VCaP (cell line): ENCODE results near the gene CLINT1.

Experiments
- H3K27ac ChIP-seq: fragments of 450-650 bp; 2 replicates; pipeline ENCODE4 v1.5.1; 2017
- CTCF ChIP-seq: fragments of 450-650 bp; conservative IDR thresholded peaks from 2 replicates; pipeline ENCODE4 v1.5.1; 2017; ENCODE audit warnings: mild to moderate bottlenecking, moderate library complexity

CLINT1 gene

DNA sequence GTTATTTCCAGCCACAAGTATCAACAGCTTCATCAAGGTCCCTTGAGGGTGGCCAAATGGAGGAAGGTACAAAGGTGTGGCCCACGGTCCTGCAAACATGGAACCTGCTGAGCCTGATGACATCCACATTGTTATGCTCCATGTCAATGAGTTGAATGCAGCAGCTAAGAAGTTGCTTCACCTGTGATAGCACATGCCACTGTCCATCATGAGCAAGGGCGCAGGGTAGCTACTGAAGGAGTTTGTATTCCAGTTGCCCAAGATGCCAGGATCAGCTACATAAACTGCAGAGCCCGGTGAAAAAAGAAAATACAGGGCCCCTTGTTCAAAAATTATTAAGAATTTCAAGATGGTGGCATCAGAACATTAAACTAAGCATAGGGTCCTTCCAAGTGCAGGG lies 91.3 kb downstream of the CLINT1 start:
- no peak overlapping the region for H3K27ac ChIP-seq
- no peak for TF ChIP-seq CTCF

GRCh38 chr5:157766902-157767301 lies 92.0 kb downstream of the CLINT1 start:
- TF ChIP-seq CTCF, result no peak
- H3K27ac ChIP-seq, result no peak overlapping the region

DNA sequence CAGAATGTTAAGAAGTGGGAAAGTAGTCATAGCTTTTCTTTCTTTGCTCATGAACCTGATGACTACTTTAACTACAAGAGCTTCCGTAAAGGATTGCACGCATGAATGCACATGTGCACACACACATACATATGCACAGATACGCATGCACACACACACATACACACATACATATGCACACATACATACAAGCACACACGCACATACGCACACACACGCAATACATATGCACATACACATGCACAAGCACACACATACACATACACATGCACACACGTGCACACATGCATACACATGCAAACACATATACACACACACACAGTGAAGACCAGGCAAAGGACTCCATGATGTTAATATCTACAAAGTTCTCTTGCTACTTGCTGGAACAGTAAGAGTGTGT lies 92.5 kb downstream of the CLINT1 start:
- no peak for TF ChIP-seq CTCF
- H3K27ac ChIP-seq, result no peak overlapping the region

DNA sequence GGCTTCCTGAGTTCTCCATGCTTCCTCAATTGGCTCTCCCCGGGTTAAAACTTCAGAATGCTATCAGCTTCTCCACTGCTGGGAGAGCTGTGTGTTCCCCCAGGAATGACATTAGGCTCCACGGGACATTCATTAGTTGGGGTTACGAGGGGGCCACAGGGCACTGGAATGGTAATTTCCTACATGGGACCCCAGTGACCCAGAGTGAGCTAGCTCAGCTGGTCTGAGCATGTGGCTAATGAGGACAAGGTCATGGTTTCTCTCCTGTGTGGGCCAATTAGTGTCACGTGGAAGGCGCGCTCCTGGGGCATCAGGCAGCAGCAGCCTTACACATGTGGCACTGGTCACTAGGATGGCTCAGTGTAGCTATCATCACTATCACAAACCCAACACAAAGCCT lies 94.4 kb downstream of the CLINT1 start:
- H3K27ac ChIP-seq, result no peak overlapping the region
- TF ChIP-seq CTCF, result no peak

DNA sequence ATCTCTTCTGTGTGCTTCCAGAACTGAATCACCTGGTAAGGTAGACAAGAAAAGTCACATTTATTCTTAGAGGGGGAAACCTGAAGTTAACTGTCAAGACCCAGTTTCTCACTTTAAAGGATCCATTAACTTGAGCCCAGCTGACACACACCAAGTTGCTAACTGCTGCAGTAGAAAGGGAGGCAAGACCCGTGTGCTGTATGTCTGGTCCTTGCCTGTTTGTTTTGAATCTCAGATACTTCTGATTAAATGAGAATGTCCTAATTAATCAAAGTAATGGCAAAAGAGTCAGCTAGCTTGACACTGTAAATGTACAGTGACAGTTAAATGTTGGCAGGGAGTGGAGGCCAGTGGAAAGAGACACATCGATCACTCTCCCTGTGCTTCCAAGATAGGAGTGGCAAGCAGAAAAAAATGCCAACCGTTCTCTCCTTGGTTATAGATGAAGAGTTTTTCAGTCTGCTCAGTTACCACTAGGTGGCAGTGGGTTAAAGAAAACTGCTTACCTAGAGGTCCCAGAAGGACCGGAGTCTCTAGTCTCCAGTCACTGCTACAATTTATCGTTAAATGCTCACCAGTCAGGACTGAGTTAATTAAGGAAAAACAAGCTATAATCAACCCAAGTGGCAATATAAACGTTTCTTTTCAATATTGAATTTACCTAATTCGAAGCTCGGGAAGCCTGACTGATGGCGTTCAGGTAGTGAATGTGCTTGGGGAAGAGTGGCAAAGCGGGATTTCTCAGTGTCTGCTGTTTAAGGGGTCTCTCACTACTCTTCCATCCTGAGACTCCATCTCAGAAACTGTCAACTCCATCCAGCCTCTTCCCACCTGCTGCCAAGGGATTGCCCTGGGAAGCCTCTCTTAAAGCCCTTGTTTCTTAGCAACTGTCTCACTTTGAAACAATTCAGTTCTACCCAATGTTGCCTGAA lies 97.0 kb downstream of the CLINT1 start:
- H3K27ac ChIP-seq, result no peak overlapping the region
- peak; percentile 86 for TF ChIP-seq CTCF

DNA sequence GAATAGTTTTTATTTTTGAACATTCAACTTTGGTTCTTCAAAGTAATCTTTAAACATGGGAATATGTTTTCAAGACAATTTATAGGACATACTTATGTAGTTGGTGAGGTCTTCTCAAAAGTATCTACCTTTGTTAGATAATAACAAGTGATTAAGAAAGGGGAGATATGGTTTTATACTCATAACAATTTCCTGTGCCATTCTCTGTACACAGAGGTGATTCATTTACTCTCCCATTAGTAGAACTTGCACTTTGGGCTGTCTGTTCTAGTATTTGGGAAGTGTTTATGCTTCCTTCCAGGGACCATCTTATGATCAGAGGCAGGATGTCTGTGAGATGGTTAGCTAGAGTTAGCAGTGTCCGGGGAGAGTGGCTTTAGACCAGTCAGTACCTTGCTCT lies 100.2 kb downstream of the CLINT1 start:
- TF ChIP-seq CTCF, result no peak
- H3K27ac ChIP-seq, result peak overlapping the region; percentile 31; the same call in 1 of the 2 replicates

DNA sequence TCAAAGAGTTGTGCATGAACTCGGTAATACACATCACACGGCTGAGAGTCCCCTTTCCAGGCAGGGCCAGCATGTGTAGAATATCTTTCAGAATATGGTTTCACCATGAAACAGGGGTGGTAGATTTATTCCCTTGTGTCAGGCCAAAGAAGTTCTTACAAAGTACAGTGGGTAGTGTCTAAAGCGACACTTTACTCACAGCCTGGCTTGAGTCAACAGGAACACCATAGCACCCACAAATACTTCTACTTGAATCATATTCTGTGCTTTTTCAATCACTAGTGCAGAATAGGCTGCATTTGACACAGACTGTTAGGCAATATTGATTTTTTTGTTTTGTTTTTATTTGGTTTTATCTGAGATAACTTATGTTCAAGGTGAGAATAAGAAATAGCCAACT lies 102.8 kb downstream of the CLINT1 start:
- no peak for TF ChIP-seq CTCF
- no peak overlapping the region for H3K27ac ChIP-seq
